ENCODE data around the gene PIGW.

Gene PIGW, protein sequence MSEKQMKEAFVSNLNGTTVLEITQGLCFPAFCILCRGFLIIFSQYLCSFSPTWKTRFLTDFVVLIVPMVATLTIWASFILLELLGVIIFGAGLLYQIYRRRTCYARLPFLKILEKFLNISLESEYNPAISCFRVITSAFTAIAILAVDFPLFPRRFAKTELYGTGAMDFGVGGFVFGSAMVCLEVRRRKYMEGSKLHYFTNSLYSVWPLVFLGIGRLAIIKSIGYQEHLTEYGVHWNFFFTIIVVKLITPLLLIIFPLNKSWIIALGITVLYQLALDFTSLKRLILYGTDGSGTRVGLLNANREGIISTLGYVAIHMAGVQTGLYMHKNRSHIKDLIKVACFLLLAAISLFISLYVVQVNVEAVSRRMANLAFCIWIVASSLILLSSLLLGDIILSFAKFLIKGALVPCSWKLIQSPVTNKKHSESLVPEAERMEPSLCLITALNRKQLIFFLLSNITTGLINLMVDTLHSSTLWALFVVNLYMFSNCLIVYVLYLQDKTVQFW

GRCh38 chr17:36534840-36535668 lies at the start of gene PIGW, which contains the start of gene MYO19:
TSS of gene PIGW (plus strand) at chr17:36534987. CDS start at chr17:36537102, 2,115 bp downstream.
TSS of gene MYO19 (minus strand) at chr17:36534868. CDS start at chr17:36532538, 2,330 bp downstream.
- DNase-seq: peak; percentile 89

GRCh38 chr17:36485027-36485426 lies 49.8 kb upstream of the PIGW start:
- DNase-seq: no peak

DNA sequence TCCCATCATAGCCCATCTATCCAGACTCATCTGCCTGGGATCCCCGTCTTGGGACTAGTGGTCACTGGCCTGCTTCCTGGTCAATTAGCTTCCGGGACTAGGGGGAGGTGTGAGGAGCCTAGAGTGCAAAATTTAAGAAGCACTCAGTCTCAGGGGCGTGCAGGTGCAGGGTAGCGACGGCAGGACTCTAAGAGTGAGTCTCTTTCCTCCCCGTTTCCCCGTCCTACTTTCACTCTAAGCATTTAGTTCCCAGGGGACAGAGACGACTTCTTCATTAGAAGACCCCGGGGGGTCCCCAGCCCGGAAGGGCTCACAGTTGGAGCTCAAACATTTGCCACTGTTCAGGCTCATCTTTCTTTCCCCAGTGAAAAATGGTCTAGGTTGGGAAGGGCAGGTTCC lies 49.0 kb upstream of the PIGW start:
- no peak for DNase-seq

DNA sequence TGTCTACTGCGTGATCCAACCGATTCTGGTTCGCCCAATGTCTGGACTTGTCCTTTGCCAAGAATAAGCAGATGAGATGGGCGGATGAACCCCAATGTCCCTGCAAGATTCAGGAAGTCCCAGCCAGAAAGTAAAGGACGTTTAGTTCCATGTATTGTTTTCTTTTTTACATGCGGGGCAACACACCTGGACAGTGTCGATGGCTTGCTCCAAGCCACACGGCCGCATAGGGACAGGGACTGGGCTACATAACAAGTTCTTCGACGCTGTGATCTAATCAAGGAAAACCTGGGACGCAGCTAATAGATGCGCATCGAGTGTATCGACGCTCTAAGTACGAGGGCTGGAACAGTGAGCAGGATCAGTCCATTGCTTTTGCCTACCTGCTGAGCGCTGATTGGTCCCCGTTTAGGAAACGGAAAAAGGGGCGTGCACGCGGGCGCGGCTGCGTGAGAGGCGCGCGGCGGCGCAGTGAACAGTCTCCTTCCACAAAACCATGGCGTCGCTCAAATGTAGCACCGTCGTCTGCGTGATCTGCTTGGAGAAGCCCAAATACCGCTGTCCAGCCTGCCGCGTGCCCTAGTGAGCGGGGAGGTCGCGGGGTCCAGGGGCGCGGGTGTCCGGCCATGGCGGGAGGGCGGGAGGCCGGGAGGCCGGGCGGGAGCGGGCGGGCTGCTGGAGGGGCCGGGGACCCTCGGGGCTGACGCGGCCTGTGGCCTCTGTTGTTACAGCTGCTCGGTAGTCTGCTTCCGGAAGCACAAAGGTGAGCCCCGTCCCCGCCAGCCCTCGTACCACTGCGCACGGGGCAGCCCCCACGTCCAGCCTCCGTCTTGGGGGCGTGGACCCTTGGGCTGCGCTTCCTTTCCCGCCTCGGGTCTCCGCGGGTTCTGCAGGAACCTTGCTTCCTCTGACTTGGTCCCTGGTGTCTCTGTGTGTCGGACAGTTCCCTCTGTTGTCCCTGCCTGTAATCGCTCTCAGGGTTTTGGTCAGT lies 48.3 kb upstream of the PIGW start, which contains the start of gene ZNHIT3:
Gene ZNHIT3, plus strand, starts transcription at position 478 of the 991 bp plus-strand sequence. Its CDS starts 19 bp downstream, at position 497.
- peak; percentile 93 for DNase-seq

DNA sequence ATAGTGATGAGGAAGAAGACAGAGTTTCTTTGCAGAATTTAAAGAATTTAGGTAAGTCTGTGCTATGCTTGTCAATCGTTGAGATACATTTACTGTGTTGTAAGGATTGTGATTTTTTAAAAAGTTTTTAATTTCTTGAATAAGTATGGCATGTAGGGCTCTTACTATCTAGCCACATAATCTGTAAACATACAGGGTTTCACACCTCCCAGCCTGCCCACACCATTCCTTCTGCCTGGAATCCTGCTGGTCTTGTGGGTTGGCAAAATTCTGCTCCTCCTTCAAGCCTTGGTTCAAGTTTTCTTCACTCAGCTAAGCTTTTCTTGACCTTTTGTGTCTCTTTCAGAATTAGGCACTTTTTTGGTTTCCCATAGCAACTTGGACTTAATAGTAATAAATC lies 40.8 kb upstream of the PIGW start:
- DNase-seq: no peak

GRCh38 chr17:36494674-36495073 lies 40.1 kb upstream of the PIGW start:
- DNase-seq: no peak

- no peak for DNase-seq
Measured at GRCh38 chr17:36495076-36495578, 39.7 kb upstream of the PIGW start.

DNA sequence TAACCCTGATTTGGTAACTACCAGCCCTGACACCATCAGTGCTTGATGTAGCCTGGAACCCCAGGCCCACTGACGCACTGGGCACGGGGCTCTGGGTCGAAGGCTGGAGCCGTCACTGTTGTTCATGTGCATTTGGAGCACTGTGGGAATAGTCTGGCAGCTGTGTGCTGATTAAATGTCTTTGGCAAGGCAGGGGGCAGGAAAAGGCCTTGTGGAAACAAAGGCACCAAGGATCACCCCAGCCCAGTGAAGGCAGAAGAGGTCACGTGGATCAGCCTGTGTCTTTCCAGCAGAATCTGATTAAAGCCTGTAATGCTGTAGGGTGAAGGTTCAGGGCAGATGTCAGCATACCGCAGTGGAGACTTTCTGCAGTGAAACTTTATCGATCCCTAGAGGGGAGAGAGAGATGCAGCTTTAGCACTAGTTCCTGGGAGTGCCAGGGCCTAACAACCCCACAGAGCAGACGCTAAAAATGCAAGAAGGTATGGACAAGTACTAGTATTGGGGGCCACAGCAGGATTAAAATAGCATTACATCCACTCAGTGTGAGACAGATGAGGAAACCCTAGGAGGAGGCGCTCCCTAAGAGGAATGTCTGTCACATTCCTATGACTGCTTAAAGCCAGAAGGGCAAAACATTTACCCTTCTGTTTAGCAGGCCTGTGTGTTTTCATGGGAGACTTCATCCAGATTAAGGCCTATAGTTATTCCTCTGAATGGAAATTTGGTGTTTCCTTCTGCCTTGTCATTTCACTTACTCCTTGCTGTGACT lies 38.6 kb upstream of the PIGW start:
- DNase-seq: no peak

DNA sequence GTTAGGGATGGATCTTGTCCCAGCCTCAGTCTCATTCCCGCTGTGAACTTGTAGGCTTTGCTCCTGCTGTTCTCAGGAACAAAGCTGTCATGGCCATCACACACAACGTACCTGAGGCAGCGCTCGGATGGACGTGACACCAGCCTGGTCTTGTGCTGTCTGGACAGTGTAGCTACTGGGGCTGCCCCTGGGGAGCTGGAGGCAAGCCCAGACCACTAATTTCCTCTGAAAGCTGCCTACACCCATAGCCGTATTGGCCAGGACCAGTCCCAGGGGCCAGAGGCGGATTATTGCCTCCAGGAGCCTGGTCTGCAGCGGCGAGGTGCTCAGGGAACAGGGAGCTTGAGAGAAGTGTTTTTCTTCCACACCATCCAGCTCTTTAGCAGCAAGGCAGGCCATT lies 36.6 kb upstream of the PIGW start:
- DNase-seq: no peak

GRCh38 chr17:36498560-36499300 lies 36.1 kb upstream of the PIGW start:
- no peak for DNase-seq

GRCh38 chr17:36500745-36501225 lies 34.0 kb upstream of the PIGW start:
- DNase-seq: no peak

GRCh38 chr17:36501351-36501750 lies 33.4 kb upstream of the PIGW start:
- DNase-seq: no peak

DNA sequence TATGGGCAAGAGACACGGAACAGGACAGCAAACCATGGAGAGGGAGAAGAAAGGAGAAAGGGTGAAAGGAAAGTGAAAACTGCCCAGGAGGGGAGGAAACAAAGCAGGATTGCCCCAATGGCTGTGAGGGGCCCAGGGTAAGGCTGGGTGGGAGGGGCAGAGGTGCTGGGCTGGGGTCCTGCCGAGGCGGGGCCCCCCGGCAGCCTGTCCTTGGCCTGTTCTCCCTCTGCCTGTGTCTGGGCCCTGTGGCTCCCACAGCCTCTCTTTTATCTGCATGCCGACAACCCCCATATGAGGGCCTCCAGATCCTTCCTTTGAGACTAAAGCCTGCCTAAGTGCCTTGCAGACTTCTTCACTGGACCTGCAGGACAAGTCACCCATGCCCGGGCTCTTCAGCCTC lies 32.8 kb upstream of the PIGW start:
- no peak for DNase-seq

DNA sequence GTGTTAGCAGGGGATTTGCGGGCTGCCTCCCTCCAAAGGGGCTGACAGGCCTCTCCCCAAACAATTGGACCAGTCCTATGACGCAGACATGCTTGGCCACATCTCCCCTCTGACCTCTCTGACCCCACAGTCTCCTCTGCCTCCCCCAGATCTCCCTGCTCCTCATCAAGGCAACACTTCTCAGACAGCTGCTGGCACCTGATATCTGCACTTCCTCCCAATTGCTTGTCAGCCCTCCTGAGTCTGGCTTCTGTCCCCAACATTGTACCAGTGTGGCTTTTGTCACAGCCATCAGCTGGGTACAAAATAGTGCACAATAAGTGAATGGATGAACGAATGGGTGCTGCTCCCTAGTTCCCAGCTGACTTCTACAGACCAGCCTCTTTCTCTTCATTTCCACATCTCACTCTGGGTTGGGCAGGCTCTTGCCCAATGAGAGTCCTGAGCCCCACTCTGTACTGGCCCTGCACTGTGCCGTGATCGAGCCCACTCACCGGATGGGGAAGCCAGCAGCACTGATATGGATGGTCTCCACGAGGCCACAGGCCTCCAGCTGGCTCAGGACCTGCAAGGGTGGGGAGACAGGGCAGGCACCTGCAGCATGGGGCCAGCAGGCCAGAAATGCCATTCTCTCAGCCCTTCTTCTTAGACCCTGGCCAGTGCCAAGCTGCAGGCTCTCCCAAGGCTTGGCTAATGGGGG lies 31.2 kb upstream of the PIGW start:
- no peak for DNase-seq

DNA sequence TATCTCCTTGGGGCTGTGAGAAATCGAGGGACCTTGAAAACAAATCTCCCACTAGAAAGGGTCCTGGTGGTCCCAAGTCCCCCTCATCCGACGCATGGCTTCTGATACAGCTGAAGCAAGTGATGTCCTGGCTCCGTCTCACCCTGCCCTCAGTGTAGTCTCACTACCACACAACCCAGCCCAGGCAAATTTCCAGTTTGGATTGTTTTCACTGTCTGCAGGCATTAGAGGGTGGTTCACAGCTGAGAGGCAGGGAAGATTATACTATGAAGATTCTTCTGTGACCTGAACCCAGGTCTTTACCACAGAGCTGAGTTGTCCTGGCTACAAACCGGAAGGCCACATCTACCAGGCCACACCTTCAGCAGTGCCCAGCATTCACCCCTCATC lies 30.6 kb upstream of the PIGW start:
- DNase-seq: no peak

- no peak for DNase-seq
Measured at GRCh38 chr17:36505171-36505570, 29.6 kb upstream of the PIGW start.

- no peak for DNase-seq
Measured at GRCh38 chr17:36506249-36506826, 28.4 kb upstream of the PIGW start.

DNA sequence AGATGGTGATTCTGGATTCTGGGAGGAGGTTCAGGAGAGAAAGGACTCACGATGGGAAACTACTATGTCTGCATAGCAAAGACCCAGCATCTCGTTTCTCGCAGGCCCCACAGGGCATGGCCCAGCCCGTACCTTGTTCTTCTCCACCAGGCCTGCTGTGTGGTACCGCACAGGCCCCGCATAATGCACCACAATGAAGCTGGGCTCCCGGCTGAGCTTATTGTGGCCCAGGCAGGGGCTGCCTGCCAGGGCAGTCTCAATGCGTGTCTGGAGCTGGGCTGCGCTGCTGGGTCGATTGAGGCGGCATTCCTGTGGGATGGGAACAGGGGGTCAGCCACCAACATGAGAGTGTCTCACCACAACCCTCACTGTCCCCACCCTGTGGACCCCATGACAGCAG lies 28.0 kb upstream of the PIGW start:
- DNase-seq: no peak

- no peak for DNase-seq
Measured at GRCh38 chr17:36507266-36507665, 27.5 kb upstream of the PIGW start.
